Neural progenitor cell (in vitro differentiated cells): ENCODE results near the gene CD24. TPM values are rescaled to one million over a fixed set of nuclear protein-coding genes. Genes with fewer than 3 reads are reported as not detected.

Experiments
- DNase-seq: peaks from one replicate; pipeline ENCODE4 v3.0.0-alpha.2; 2016; ENCODE audit warnings: low spot score
- H2AFZ ChIP-seq: fragments of 200-600 bp; sonication (generic); replicated peaks from 2 replicates; pipeline ENCODE4 v1.6.1; 2016; ENCODE audit warnings: antibody characterized with exemption
- H3F3A ChIP-seq: fragments of 200-600 bp; sonication (generic); 2 replicates; pipeline ENCODE4 v1.6.1; 2016; ENCODE audit warnings: antibody characterized with exemption, low read depth
- H3K27ac ChIP-seq: fragments of 200-600 bp; sonication (generic); 2 replicates; pipeline ENCODE4 v1.5.1; 2016; ENCODE audit warnings: mild to moderate bottlenecking
- H3K27me3 ChIP-seq: fragments of 200-600 bp; sonication (generic); 2 replicates; pipeline ENCODE4 v1.6.1; 2016; ENCODE audit warnings: mild to moderate bottlenecking, moderate library complexity
- H3K36me3 ChIP-seq: fragments of 200-600 bp; sonication (generic); 2 replicates; pipeline ENCODE4 v1.5.1; 2016
- H3K4me1 ChIP-seq: fragments of 200-600 bp; sonication (generic); 2 replicates; pipeline ENCODE4 v1.6.1; 2016; ENCODE audit warnings: mixed run types
- H3K4me2 ChIP-seq: fragments of 200-600 bp; sonication (generic); 2 replicates; pipeline ENCODE4 v1.6.1; 2016
- H3K4me3 ChIP-seq: fragments of 200-600 bp; sonication (generic); 2 replicates; pipeline ENCODE4 v1.5.1; 2016
- H3K79me2 ChIP-seq: fragments of 200-600 bp; sonication (generic); 2 replicates; pipeline ENCODE4 v1.6.1; 2016; ENCODE audit warnings: low read depth
- H3K9ac ChIP-seq: fragments of 200-600 bp; sonication (generic); 2 replicates; pipeline ENCODE4 v1.6.1; 2016
- H3K9me3 ChIP-seq: fragments of 200-600 bp; sonication (generic); 2 replicates; pipeline ENCODE4 v1.5.1; 2016; ENCODE audit warnings: low read depth
- H4K20me1 ChIP-seq: fragments of 200-600 bp; sonication (generic); 2 replicates; pipeline ENCODE4 v1.6.1; 2016; ENCODE audit warnings: low read depth
- H3K27ac Mint-ChIP-seq: 3 replicates; pipeline ENCODE4 v1.8.0; 2021; ENCODE audit warnings: mixed read lengths
- H3K27me3 Mint-ChIP-seq: 2 replicates; pipeline ENCODE4 v1.8.0; 2022; ENCODE audit warnings: low read depth, mild to moderate bottlenecking, inconsistent platforms, moderate library complexity, mixed read lengths; ENCODE audit not compliant: insufficient read depth
- H3K36me3 Mint-ChIP-seq: 3 replicates; pipeline ENCODE4 v1.8.0; 2021; ENCODE audit warnings: mixed read lengths
- H3K4me1 Mint-ChIP-seq: 3 replicates; pipeline ENCODE4 v1.8.0; 2021; ENCODE audit warnings: mixed read lengths
- H3K4me3 Mint-ChIP-seq: 3 replicates; pipeline ENCODE4 v1.8.0; 2021; ENCODE audit warnings: mild to moderate bottlenecking, moderate library complexity, mixed read lengths
- H3K9me3 Mint-ChIP-seq: 3 replicates; pipeline ENCODE4 v1.8.0; 2020; ENCODE audit warnings: mixed read lengths
- EZH2 ChIP-seq: fragments of 200-600 bp; sonication (generic); IDR thresholded peaks from 2 replicates; pipeline ENCODE4 v1.6.1; 2017; ENCODE audit warnings: antibody characterized with exemption, mild to moderate bottlenecking, moderate library complexity
- EZH2phosphoT487 ChIP-seq: fragments of 200-600 bp; sonication (generic); IDR thresholded peaks from 2 replicates; pipeline ENCODE4 v1.6.1; 2017; ENCODE audit warnings: antibody characterized with exemption
- total RNA-seq: library from RNA; depleted of rRNA; stranded (reverse); fragments of >200 nt; gene quantifications from 2 replicates; pipeline ENCODE4 v1.2.3, GENCODE V29; 2015; ENCODE audit warnings: low replicate concordance
- TF ChIP-seq, protein P1 (sequence below): fragments of 200-600 bp; sonication (generic); IDR thresholded peaks from 2 replicates; pipeline ENCODE4 v1.5.1; 2017; ENCODE audit warnings: antibody characterized with exemption, mild to moderate bottlenecking

Gene CD24
- total RNA-seq, 1 donor from 2014 or later, result 448 TPM

DNA sequence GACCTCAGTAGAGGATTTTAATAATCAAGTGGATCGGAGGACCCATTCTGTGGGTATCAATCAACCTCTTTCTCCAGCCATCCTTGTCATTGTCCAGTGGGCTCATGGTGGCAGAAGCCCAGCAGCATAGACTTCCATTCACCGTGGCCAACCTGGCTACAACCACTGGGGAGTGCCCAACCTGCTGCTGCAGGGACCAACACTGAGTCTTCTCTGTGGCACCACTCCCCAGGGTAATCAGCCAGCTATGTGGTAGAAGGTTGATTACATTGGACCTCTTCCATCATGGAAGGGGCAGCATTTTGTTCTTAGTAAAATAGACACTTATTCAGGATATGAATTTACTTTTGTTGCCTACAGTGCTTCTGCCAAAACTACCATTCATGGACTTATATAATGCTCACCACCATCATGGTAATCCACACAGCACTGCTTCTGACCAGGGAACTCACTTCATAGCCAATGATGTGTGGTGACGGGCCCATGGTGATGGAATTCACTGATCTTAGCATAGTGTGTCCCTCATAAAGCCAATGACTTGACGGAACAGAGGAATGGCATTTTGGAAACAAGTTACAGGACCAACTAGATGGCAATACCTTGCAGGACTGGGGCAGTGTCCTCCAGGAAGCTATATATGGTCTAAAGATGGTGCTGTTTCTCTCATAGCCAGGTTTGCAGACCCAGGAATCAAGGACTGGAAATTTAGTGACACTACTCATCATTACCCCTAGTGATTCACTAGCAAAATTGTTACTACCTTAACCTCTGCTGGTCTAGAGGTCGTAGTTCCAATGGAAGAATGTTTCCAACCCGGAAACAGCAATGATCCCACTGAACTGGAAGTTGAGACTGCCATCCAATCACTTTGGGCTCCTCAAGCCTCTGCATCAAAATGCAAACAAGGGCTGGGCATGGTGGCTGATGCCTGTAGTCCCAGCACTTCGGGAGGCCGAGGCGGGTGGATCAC, 7.6 kb downstream of the CD24 start:
- Histone ChIP-seq H3K9me3 (no peaks in the 10 kb centered on the region), H3K4me3 (no peak overlapping the region), H3K4me2 (no peak overlapping the region), H3K27me3 (no peaks in the 10 kb centered on the region), H3K9ac (no peak overlapping the region), H3K4me1 (peaks cover 4% of the 10 kb centered on the region), H3F3A (peaks cover 26% of the 10 kb centered on the region), H2AFZ (no peak overlapping the region), H3K79me2 (peaks cover 16% of the 10 kb centered on the region), H4K20me1 (peaks cover 29% of the 10 kb centered on the region), H3K36me3 (peaks cover 4% of the 10 kb centered on the region), H3K27ac (no peak overlapping the region)
- Mint-ChIP-seq H3K9me3 (peaks cover 5% of the 10 kb centered on the region), H3K36me3 (peaks cover 22% of the 10 kb centered on the region), H3K4me1 (peaks cover 5% of the 10 kb centered on the region), H3K27ac (no peak overlapping the region), H3K4me3 (no peak overlapping the region), H3K27me3 (no peaks in the 10 kb centered on the region)
- no peak for DNase-seq
- no peak for TF ChIP-seq EZH2
- TF ChIP-seq EZH2phosphoT487, result no peak
- TF ChIP-seq, protein P1, sequence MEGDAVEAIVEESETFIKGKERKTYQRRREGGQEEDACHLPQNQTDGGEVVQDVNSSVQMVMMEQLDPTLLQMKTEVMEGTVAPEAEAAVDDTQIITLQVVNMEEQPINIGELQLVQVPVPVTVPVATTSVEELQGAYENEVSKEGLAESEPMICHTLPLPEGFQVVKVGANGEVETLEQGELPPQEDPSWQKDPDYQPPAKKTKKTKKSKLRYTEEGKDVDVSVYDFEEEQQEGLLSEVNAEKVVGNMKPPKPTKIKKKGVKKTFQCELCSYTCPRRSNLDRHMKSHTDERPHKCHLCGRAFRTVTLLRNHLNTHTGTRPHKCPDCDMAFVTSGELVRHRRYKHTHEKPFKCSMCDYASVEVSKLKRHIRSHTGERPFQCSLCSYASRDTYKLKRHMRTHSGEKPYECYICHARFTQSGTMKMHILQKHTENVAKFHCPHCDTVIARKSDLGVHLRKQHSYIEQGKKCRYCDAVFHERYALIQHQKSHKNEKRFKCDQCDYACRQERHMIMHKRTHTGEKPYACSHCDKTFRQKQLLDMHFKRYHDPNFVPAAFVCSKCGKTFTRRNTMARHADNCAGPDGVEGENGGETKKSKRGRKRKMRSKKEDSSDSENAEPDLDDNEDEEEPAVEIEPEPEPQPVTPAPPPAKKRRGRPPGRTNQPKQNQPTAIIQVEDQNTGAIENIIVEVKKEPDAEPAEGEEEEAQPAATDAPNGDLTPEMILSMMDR, result no peak

GRCh38 chr6:106966229-106966628, 8.3 kb downstream of the CD24 start:
- Histone ChIP-seq H3K36me3 (no peaks in the 10 kb centered on the region), H3K27me3 (no peaks in the 10 kb centered on the region), H3K79me2 (peaks cover 10% of the 10 kb centered on the region), H3K4me1 (no peaks in the 10 kb centered on the region), H3K27ac (no peak overlapping the region), H3K9ac (no peak overlapping the region), H3K4me2 (no peak overlapping the region), H3K4me3 (no peak overlapping the region), H2AFZ (no peak overlapping the region), H3F3A (peaks cover 21% of the 10 kb centered on the region), H4K20me1 (peaks cover 22% of the 10 kb centered on the region), H3K9me3 (no peaks in the 10 kb centered on the region)
- no peak for DNase-seq
- no peaks in the 10 kb centered on the region for H3K27me3 Mint-ChIP-seq
- H3K36me3 Mint-ChIP-seq, result peaks cover 17% of the 10 kb centered on the region
- H3K4me1 Mint-ChIP-seq, result no peaks in the 10 kb centered on the region
- TF ChIP-seq, protein P1, result no peak
- TF ChIP-seq EZH2, result no peak
- no peak for TF ChIP-seq EZH2phosphoT487
- H3K4me3 Mint-ChIP-seq, result no peak overlapping the region
- H3K9me3 Mint-ChIP-seq, result peaks cover 4% of the 10 kb centered on the region
- H3K27ac Mint-ChIP-seq, result no peak overlapping the region

DNA sequence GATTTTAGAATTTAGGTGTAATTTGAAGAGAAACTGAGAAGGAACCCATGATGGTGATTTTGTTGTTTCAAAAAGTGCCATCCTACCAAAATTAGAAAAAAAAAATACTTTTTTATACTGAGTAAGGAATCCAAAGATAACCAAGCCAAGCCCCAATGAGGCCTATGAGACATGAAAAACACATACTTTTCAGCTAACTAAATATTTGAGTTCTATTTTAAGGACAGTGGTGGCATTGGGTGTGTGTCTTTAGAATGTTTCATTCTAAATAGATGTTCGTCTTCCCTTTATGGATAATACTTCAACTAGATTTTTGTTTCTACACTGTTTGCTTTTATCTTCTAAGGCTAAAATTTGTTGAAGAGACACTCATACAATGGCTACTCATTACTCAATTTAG, 9.6 kb downstream of the CD24 start:
- Histone ChIP-seq H3K4me1 (no peaks in the 10 kb centered on the region), H3K27me3 (no peaks in the 10 kb centered on the region), H3K36me3 (no peaks in the 10 kb centered on the region), H3K9me3 (no peaks in the 10 kb centered on the region), H2AFZ (no peak overlapping the region), H4K20me1 (peaks cover 11% of the 10 kb centered on the region), H3K9ac (no peak overlapping the region), H3K4me2 (no peak overlapping the region), H3K27ac (no peak overlapping the region), H3K79me2 (no peaks in the 10 kb centered on the region), H3F3A (peaks cover 21% of the 10 kb centered on the region), H3K4me3 (no peak overlapping the region)
- no peak for TF ChIP-seq EZH2
- no peak for TF ChIP-seq EZH2phosphoT487
- TF ChIP-seq, protein P1, result no peak
- Mint-ChIP-seq H3K9me3 (peaks cover 4% of the 10 kb centered on the region), H3K36me3 (peaks cover 11% of the 10 kb centered on the region), H3K4me1 (no peaks in the 10 kb centered on the region), H3K27me3 (peaks cover 3% of the 10 kb centered on the region), H3K27ac (no peak overlapping the region), H3K4me3 (no peak overlapping the region)
- no peak for DNase-seq
